T-helper 17 cell (primary cell): Measurements from ENCODE around the gene ABCD2. TPM values are rescaled to one million over a fixed set of nuclear protein-coding genes. Genes with fewer than 3 reads are reported as not detected.

Source experiments
- total RNA-seq, 4 donors: library from RNA in 2 of 4; stranded (reverse) in 2 of 4; gene quantifications; one replicate each; pipeline ENCODE4 v1.2.3 and lab custom pipeline; 2022 to 2026

ABCD2 gene
- total RNA-seq, 2 donors from 2014 or later, result 7.5 to 9.1 TPM

Other genes starting within 250 kb of the ABCD2 start
- 10 to 100 TPM; 12.6 to 14.2 TPM for gene KIF21A, start 176.7 kb downstream of the ABCD2 start, total RNA-seq